K562 (cell line): Measurements from ENCODE around the gene MICU1. TPM values are rescaled to one million over a fixed set of nuclear protein-coding genes. Genes with fewer than 3 reads are reported as not detected.

ENCODE experiments used
- BCOR ChIP-seq: fragments of 450-650 bp; IDR thresholded peaks from 2 replicates; pipeline ENCODE4 v1.6.1; 2016
- C11orf30 ChIP-seq: fragments of 450-650 bp; IDR thresholded peaks from 2 replicates; pipeline ENCODE4 v1.6.1; 2016; ENCODE audit warnings: low read depth, mild to moderate bottlenecking
- CEBPG ChIP-seq, 3 experiments: fragments of 200-800 bp in 1 of 3; sonication (Bioruptor generic) in 1 of 3; sonication (generic) in 1 of 3; formaldehyde crosslinking in 1 of 3; IDR thresholded peaks in 2 of 3; conservative IDR thresholded peaks in 1 of 3; 2 replicates each; pipeline versions ENCODE4 v1.6.1 to v1.8.0; 2016 to 2022; ENCODE audit warnings: missing compliant biosample characterization in 2 of 3, missing genetic modification characterization in 2 of 3, mild to moderate bottlenecking in 1 of 3, missing genetic modification reagents in 1 of 3
- CREB1 ChIP-seq, 2 experiments: sonication (generic) in 1 of 2; formaldehyde crosslinking in 1 of 2; IDR thresholded peaks; 2 replicates each; pipeline versions ENCODE4 v1.6.1 to v1.8.0; 2012 to 2022; ENCODE audit warnings: inconsistent platforms in 1 of 2, mild to moderate bottlenecking in 1 of 2, missing genetic modification reagents in 1 of 2, moderate library complexity in 1 of 2
- FOXA1 ChIP-seq: fragments of 450-650 bp; IDR thresholded peaks from 2 replicates; pipeline ENCODE4 v1.6.1; 2016; ENCODE audit warnings: mild to moderate bottlenecking, borderline replicate concordance
- ILK ChIP-seq: fragments of 450-650 bp; IDR thresholded peaks from 2 replicates; pipeline ENCODE4 v1.6.1; 2016; ENCODE audit warnings: missing genetic modification characterization, low read depth, mild to moderate bottlenecking, missing compliant biosample characterization, moderate library complexity, borderline replicate concordance
- MBD2 ChIP-seq: sonication (generic); IDR thresholded peaks from 2 replicates; pipeline ENCODE4 v1.6.1; 2016; ENCODE audit warnings: low read depth, borderline replicate concordance
- MTA2 ChIP-seq: fragments of 450-650 bp; IDR thresholded peaks from 2 replicates; pipeline ENCODE4 v1.6.1; 2016; ENCODE audit warnings: low read depth
- RAD21 ChIP-seq, 2 experiments: fragments of 250-450 bp in 1 of 2; fragments of 450-650 bp in 1 of 2; sonication (Bioruptor Pico) in 1 of 2; formaldehyde crosslinking in 1 of 2; IDR thresholded peaks in 1 of 2; conservative IDR thresholded peaks in 1 of 2; 2 replicates each; pipeline versions ENCODE4 v1.4.0 to v1.8.0; 2020 to 2022; ENCODE audit warnings: mild to moderate bottlenecking in 2 of 2, moderate library complexity in 1 of 2
- TAF15 ChIP-seq: fragments of 200-400 bp; formaldehyde crosslinking; IDR thresholded peaks from 2 replicates; pipeline ENCODE4 v1.6.1; 2017; ENCODE audit warnings: mild to moderate bottlenecking, low read depth, low read length, moderate library complexity
- TCF3 ChIP-seq: sonication (generic); formaldehyde crosslinking; IDR thresholded peaks from 2 replicates; pipeline ENCODE4 v1.4.0; 2020; ENCODE audit warnings: mild to moderate bottlenecking, missing genetic modification reagents
- THRAP3 ChIP-seq: fragments of 450-650 bp; IDR thresholded peaks from 2 replicates; pipeline ENCODE4 v1.6.1; 2016; ENCODE audit warnings: mild to moderate bottlenecking, inconsistent platforms, borderline replicate concordance
- ZKSCAN3 ChIP-seq: fragments of 250-450 bp; sonication (Bioruptor Pico); IDR thresholded peaks from 2 replicates; pipeline ENCODE4 v1.4.0; 2020
- ZNF23 ChIP-seq: fragments of 250-450 bp; sonication (Bioruptor Pico); IDR thresholded peaks from 2 replicates; pipeline ENCODE4 v1.4.0; 2020; ENCODE audit warnings: mild to moderate bottlenecking
- polyA plus RNA-seq, 8 experiments: library from polyadenylated mRNA; depleted of rRNA in 4 of 8; stranded (reverse) in 5 of 8; unstranded in 3 of 8; fragments of >200 nt; fragmentation: Nextera tagmentation in 2 of 8; fragmentation: Illumina TruSeq in 1 of 8; extraction: Ambion mirVana in 2 of 8; extraction: Trizol in 1 of 8; gene quantifications; 2 replicates each; pipeline versions ENCODE4 v1.2.1 to v1.2.3, GENCODE V29; 2011 to 2014; ENCODE audit warnings: inconsistent platforms in 1 of 8, missing spikeins in 1 of 8
- total RNA-seq, 7 experiments: library from RNA; depleted of rRNA in 6 of 7; stranded (reverse); fragments of >200 nt in 6 of 7; fragmentation: Illumina TruSeq in 2 of 7; extraction: Trizol in 2 of 7; gene quantifications; 2 replicates each; pipeline versions ENCODE4 v1.2.1 to v1.2.3, GENCODE V29; 2011 to 2021; ENCODE audit warnings: low replicate concordance in 1 of 7
- TF ChIP-seq, protein P1 (sequence below): sonication (generic); formaldehyde crosslinking; IDR thresholded peaks from 2 replicates; pipeline ENCODE4 v1.8.0; 2022; ENCODE audit warnings: missing genetic modification reagents, mild to moderate bottlenecking, moderate library complexity, borderline replicate concordance
- TF ChIP-seq, protein P2 (sequence below): fragments of 250-450 bp; sonication (Bioruptor Pico); IDR thresholded peaks from 2 replicates; pipeline ENCODE4 v1.8.0; 2022; ENCODE audit warnings: moderate library complexity, mild to moderate bottlenecking, inconsistent platforms
- TF ChIP-seq, protein P3 (sequence below): conservative IDR thresholded peaks from 2 replicates; pipeline ENCODE4 v1.6.1; 2011; ENCODE audit warnings: low read depth, mild to moderate bottlenecking, low read length; ENCODE audit not compliant: control insufficient read depth
- TF ChIP-seq, protein P4 (sequence below): fragments of 450-650 bp; IDR thresholded peaks from 2 replicates; pipeline ENCODE4 v1.6.1; 2016; ENCODE audit warnings: mild to moderate bottlenecking
- TF ChIP-seq, protein P5 (sequence below): fragments of 250-450 bp; sonication (Bioruptor Pico); IDR thresholded peaks from 2 replicates; pipeline ENCODE4 v1.4.0; 2020; ENCODE audit warnings: borderline replicate concordance

The MICU1 gene
- total and polyA plus RNA-seq, 9 of the 15 experiments (the other 6 are each of a cell fraction or from before 2014, with no cell fraction given) = 29.3 to 76.8 (median 48.4) TPM

DNA sequence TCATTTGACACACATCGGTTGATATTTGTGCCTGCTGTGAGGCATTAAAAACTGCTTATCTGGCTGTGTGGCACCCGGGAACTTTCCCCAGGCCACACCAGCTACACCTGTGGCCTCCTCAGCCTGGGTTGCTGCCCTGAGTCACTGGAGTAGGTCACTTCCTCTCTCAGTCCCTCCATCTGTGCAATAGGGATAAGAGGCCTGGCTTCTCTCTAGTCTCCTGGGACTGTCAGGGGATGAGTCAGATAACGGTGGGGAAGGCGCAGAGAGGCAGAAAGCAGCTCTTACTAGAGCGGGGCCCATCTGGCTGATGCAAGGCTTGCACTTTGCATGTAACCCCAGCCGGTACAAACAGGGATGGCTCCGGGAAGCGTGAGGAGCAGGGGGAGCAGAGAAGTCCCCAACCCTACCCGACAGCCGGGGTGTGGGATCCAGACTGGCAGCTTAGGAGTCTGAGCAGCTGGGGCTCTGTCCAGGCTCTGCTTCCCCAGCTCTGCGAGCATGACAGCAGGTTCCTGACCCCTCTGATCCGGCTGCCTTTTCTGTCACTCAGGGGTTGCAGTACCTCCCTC lies 305.1 kb downstream of the MICU1 start (continued):
- TF ChIP-seq, protein P1, sequence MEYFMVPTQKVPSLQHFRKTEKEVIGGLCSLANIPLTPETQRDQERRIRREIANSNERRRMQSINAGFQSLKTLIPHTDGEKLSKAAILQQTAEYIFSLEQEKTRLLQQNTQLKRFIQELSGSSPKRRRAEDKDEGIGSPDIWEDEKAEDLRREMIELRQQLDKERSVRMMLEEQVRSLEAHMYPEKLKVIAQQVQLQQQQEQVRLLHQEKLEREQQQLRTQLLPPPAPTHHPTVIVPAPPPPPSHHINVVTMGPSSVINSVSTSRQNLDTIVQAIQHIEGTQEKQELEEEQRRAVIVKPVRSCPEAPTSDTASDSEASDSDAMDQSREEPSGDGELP (CRISPR knock-in tag) = peak; percentile 97
- TF ChIP-seq, protein P2, sequence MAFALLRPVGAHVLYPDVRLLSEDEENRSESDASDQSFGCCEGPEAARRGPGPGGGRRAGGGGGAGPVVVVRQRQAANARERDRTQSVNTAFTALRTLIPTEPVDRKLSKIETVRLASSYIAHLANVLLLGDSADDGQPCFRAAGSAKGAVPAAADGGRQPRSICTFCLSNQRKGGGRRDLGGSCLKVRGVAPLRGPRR (CRISPR knock-in tag) = no peak; the same call in 1 of the 2 replicates
- TF ChIP-seq MBD2 (peak; percentile 95), ZNF23 (CRISPR knock-in tag) (no peak), CREB1 (IDR thresholded peaks at IDR 0.05) (peak; percentile 87), CREB1 (CRISPR knock-in tag; IDR thresholded peaks at IDR 0.05) (peak; percentile 92), ZKSCAN3 (CRISPR knock-in tag) (no peak), FOXA1 (no peak), ILK (tag) (peak; percentile 48; the same call in 1 of the 2 replicates), TAF15 (no peak), C11orf30 (peak; percentile 92), CEBPG (CRISPR knock-in tag; IDR thresholded peaks at IDR 0.05) (peak; percentile 100), CEBPG (tag; conservative IDR thresholded peaks at IDR 0.05 in 1 of 2, IDR thresholded peaks at IDR 0.05 in 1 of 2) (peak; percentile 99 to 100), TCF3 (CRISPR knock-in tag) (peak; percentile 99), BCOR (peak; percentile 98), RAD21 (CRISPR knock-in tag; conservative IDR thresholded peaks at IDR 0.05 in 1 of 2, IDR thresholded peaks at IDR 0.05 in 1 of 2) (peak; percentile 68 to 73), THRAP3 (no peak), MTA2 (peak; percentile 96)
- TF ChIP-seq, protein P3, sequence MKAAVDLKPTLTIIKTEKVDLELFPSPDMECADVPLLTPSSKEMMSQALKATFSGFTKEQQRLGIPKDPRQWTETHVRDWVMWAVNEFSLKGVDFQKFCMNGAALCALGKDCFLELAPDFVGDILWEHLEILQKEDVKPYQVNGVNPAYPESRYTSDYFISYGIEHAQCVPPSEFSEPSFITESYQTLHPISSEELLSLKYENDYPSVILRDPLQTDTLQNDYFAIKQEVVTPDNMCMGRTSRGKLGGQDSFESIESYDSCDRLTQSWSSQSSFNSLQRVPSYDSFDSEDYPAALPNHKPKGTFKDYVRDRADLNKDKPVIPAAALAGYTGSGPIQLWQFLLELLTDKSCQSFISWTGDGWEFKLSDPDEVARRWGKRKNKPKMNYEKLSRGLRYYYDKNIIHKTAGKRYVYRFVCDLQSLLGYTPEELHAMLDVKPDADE = peak; percentile 98
- TF ChIP-seq, protein P4, sequence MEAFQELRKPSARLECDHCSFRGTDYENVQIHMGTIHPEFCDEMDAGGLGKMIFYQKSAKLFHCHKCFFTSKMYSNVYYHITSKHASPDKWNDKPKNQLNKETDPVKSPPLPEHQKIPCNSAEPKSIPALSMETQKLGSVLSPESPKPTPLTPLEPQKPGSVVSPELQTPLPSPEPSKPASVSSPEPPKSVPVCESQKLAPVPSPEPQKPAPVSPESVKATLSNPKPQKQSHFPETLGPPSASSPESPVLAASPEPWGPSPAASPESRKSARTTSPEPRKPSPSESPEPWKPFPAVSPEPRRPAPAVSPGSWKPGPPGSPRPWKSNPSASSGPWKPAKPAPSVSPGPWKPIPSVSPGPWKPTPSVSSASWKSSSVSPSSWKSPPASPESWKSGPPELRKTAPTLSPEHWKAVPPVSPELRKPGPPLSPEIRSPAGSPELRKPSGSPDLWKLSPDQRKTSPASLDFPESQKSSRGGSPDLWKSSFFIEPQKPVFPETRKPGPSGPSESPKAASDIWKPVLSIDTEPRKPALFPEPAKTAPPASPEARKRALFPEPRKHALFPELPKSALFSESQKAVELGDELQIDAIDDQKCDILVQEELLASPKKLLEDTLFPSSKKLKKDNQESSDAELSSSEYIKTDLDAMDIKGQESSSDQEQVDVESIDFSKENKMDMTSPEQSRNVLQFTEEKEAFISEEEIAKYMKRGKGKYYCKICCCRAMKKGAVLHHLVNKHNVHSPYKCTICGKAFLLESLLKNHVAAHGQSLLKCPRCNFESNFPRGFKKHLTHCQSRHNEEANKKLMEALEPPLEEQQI = no peak; the same call in 1 of the 2 replicates
- TF ChIP-seq, protein P5, sequence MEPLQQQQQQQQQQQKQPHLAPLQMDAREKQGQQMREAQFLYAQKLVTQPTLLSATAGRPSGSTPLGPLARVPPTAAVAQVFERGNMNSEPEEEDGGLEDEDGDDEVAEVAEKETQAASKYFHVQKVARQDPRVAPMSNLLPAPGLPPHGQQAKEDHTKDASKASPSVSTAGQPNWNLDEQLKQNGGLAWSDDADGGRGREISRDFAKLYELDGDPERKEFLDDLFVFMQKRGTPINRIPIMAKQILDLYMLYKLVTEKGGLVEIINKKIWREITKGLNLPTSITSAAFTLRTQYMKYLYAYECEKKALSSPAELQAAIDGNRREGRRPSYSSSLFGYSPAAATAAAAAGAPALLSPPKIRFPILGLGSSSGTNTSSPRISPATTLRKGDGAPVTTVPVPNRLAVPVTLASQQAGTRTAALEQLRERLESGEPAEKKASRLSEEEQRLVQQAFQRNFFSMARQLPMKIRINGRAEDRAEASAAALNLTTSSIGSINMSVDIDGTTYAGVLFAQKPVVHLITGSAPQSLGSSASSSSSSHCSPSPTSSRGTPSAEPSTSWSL (CRISPR knock-in tag) = 0 out of 2 replicates have a peak, but pooled peaks have one; percentile 46
